ENCODE measurements around the gene ZNF512.

ZNF512 gene

GRCh38 chr2:27638709-27639108, 55.9 kb downstream of the ZNF512 start:
- no peak for DNase-seq

- no peak for DNase-seq
These were observed 57.9 kb downstream of the ZNF512 start for GRCh38 chr2:27640722-27641245.

GRCh38 chr2:27645197-27645596, 62.4 kb downstream of the ZNF512 start:
- DNase-seq, result no peak

GRCh38 chr2:27647289-27647688, 64.4 kb downstream of the ZNF512 start:
- DNase-seq, result no peak

- no peak for DNase-seq
These were observed 64.9 kb downstream of the ZNF512 start for GRCh38 chr2:27647737-27648136.

GRCh38 chr2:27651056-27651455, 68.2 kb downstream of the ZNF512 start:
- DNase-seq, result no peak

- DNase-seq, result no peak
These were observed 69.5 kb downstream of the ZNF512 start for GRCh38 chr2:27652341-27652740.

- no peak for DNase-seq
These were observed 69.9 kb downstream of the ZNF512 start for GRCh38 chr2:27652790-27653189.

GRCh38 chr2:27653397-27653796, 70.6 kb downstream of the ZNF512 start:
- no peak for DNase-seq

GRCh38 chr2:27655155-27655951, 72.5 kb downstream of the ZNF512 start:
- no peak for DNase-seq

- no peak for DNase-seq
These were observed 78.5 kb downstream of the ZNF512 start for GRCh38 chr2:27661371-27661770.

- peak; percentile 80 for DNase-seq
These were observed 80.7 kb downstream of the ZNF512 start, which contains the start of the genes SLC4A1AP and SUPT7L for GRCh38 chr2:27663285-27664153. Gene SLC4A1AP (plus strand): TSS chr2:27663889. CDS start chr2:27663915, 26 bp downstream. Gene SUPT7L (minus strand): TSS chr2:27663614. CDS start chr2:27662192, 1,422 bp downstream.

- no peak for DNase-seq
These were observed 81.3 kb downstream of the ZNF512 start for GRCh38 chr2:27664154-27664574.

GRCh38 chr2:27664622-27665363, 82.0 kb downstream of the ZNF512 start:
- no peak for DNase-seq

GRCh38 chr2:27667446-27667845, 84.6 kb downstream of the ZNF512 start:
- no peak for DNase-seq

- DNase-seq, result no peak
These were observed 88.4 kb downstream of the ZNF512 start for GRCh38 chr2:27671235-27671634.

Measured in central memory CD4-positive, alpha-beta T cell (primary cell).